ENCODE data around the gene MPP3.

MPP3 gene

GRCh38 chr17:43831633-43832032, 1.3 kb downstream of the MPP3 start:
- Histone ChIP-seq H3K27ac (peak overlapping the region in 1 of 2 donors; percentile 86), H3K4me3 (peak overlapping the region; percentile 97)
- DNase-seq (ENCODE audit: low spot score): no peak
- TF ChIP-seq CTCF (IDR thresholded peaks at IDR 0.05): no peak

- TF ChIP-seq CTCF (IDR thresholded peaks at IDR 0.05): no peak
- H3K4me3 ChIP-seq: no peak overlapping the region
- H3K27ac ChIP-seq: no peak overlapping the region
- DNase-seq (ENCODE audit: low spot score): no peak
Observed at GRCh38 chr17:43830510-43831140, 2.3 kb downstream of the MPP3 start.

GRCh38 chr17:43829738-43830137, 3.2 kb downstream of the MPP3 start:
- no peak for TF ChIP-seq CTCF (IDR thresholded peaks at IDR 0.05)
- DNase-seq (ENCODE audit: low spot score): no peak
- Histone ChIP-seq H3K27ac (no peak overlapping the region), H3K4me3 (no peak overlapping the region)

GRCh38 chr17:43827596-43827995, 5.3 kb downstream of the MPP3 start:
- no peak for DNase-seq (ENCODE audit: low spot score)
- no peak overlapping the region for H3K27ac ChIP-seq
- H3K4me3 ChIP-seq: no peak overlapping the region
- no peak for TF ChIP-seq CTCF (IDR thresholded peaks at IDR 0.05)

- DNase-seq (ENCODE audit: low spot score): no peak
Observed at GRCh38 chr17:43826206-43826605, 6.7 kb downstream of the MPP3 start.

GRCh38 chr17:43825567-43825966, 7.4 kb downstream of the MPP3 start:
- H3K27ac ChIP-seq: no peak overlapping the region
- no peak for TF ChIP-seq CTCF (IDR thresholded peaks at IDR 0.05)
- no peak for DNase-seq (ENCODE audit: low spot score)
- no peak overlapping the region for H3K4me3 ChIP-seq

More at GRCh38 chr17:43826206-43826605, 6.7 kb downstream of the MPP3 start:
- Histone ChIP-seq H3K4me3 (no peak overlapping the region), H3K27ac (no peak overlapping the region)
- TF ChIP-seq CTCF (IDR thresholded peaks at IDR 0.05): no peak

GRCh38 chr17:43823350-43824084, 9.4 kb downstream of the MPP3 start:
- no peak for DNase-seq (ENCODE audit: low spot score)
- no peak overlapping the region for H3K4me3 ChIP-seq
- no peak for TF ChIP-seq CTCF (IDR thresholded peaks at IDR 0.05)
- H3K27ac ChIP-seq: no peak overlapping the region

Data from coronary artery (tissue), 2 donors.